GM19043 (cell line): Measurements from ENCODE around the gene GGT5.
"Not testable (repeated sequence)": the region's sequence is repeated elsewhere in the genome, so short reads cannot be mapped to it uniquely, and the experiment has no call there.

Experiments used
- ATAC-seq: cut with Tn5 transposase; IDR thresholded peaks from one replicate; pipeline ENCODE4 v1.9.1; 2021; ENCODE audit warnings: low read depth; ENCODE audit not compliant: unreplicated experiment

The GGT5 gene

GRCh38 chr22:24207264-24208011, 37.4 kb downstream of the GGT5 start:
- ATAC-seq: no peak

GRCh38 chr22:24206460-24207263, 38.2 kb downstream of the GGT5 start:
- not testable (repeated sequence) for ATAC-seq

- ATAC-seq: no peak
These were observed 39.3 kb downstream of the GGT5 start for GRCh38 chr22:24205438-24206195.

GRCh38 chr22:24203856-24204255, 41.0 kb downstream of the GGT5 start:
- not testable (repeated sequence) for ATAC-seq

GRCh38 chr22:24201681-24202614, 42.9 kb downstream of the GGT5 start:
- no peak for ATAC-seq

- no peak for ATAC-seq
These were observed 44.2 kb downstream of the GGT5 start for GRCh38 chr22:24200619-24201212.

GRCh38 chr22:24198682-24199052, 46.2 kb downstream of the GGT5 start:
- no peak for ATAC-seq

- no peak for ATAC-seq
These were observed 53.0 kb downstream of the GGT5 start for GRCh38 chr22:24191893-24192292.

GRCh38 chr22:24191381-24191841, 53.5 kb downstream of the GGT5 start:
- no peak for ATAC-seq

- ATAC-seq: no peak
These were observed 54.2 kb downstream of the GGT5 start for GRCh38 chr22:24190596-24191208.

GRCh38 chr22:24190159-24190540, 54.7 kb downstream of the GGT5 start:
- ATAC-seq: no peak

- no peak for ATAC-seq
These were observed 55.4 kb downstream of the GGT5 start for GRCh38 chr22:24189249-24190158.

- no peak for ATAC-seq
These were observed 56.1 kb downstream of the GGT5 start for GRCh38 chr22:24188705-24189248.

- ATAC-seq: no peak
These were observed 56.9 kb downstream of the GGT5 start for GRCh38 chr22:24187731-24188644.

GRCh38 chr22:24186892-24187670, 57.8 kb downstream of the GGT5 start:
- no peak for ATAC-seq

GRCh38 chr22:24186352-24186740, 58.5 kb downstream of the GGT5 start:
- no peak for ATAC-seq
